EL (cell line): ENCODE data around the gene CMTM2.
A peak's percentile ranks its signal among the peaks of the same experiment; 100 is the strongest.
"Not testable (repeated sequence)": the region's sequence is repeated elsewhere in the genome, so short reads cannot be mapped to it uniquely, and the experiment has no call there.

Experiments
- DNase-seq: peaks from one replicate; pipeline ENCODE4 v3.0.0-alpha.2; 2016

Gene CMTM2

DNA sequence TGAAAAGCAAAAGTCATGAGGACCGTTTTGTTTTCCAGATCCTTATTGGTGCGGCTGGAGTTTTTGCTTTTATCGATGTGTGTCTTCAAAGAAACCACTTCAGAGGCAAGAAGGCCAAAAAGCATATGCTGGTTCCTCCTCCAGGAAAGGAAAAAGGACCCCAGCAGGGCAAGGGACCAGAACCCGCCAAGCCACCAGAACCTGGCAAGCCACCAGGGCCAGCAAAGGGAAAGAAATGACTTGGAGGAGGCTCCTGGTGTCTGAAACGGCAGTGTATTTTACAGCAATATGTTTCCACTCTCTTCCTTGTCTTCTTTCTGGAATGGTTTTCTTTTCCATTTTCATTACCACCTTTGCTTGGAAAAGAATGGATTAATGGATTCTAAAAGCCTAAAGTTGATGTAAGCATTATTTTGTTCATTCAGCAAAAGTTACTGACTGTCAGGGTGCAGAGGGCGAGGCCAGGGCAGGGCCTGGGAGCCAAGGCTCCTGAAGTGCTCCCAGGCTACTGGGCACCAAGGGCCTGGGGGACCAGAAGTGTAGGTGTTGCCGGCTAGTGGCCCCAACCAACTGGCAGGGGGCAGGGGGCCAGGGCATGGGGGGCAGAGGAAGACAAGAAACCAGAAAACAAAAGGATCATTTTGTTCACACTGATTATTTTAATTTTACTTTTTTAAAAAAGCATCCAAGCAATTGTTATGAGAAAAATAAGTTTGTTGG, 8.8 kb downstream of the CMTM2 start:
- no peak for DNase-seq

GRCh38 chr16:66588981-66589713, 9.9 kb downstream of the CMTM2 start:
- peak; percentile 32 for DNase-seq

- no peak for DNase-seq
These were observed 11.1 kb downstream of the CMTM2 start for GRCh38 chr16:66590322-66590721.

DNA sequence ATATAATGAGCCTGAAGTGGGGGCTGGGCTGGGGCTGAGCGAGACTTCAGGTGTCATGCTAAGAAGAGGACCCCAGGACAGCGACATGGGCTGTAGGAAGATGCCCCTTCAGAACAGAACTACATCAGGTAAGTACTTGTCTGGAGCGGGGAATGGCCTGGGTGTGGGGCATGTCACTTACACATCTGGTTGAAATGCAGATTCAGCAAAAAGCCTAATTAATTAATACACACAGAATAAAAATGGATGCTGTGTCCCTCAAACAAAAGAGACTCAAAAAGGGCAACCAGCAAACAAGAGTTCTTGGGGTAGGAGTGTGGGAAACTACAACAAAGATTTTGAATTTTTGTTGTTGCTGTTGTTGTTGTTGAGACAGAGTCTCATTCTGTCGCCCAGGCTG, 11.8 kb downstream of the CMTM2 start:
- DNase-seq = no peak

- DNase-seq = no peak
These were observed 13.0 kb downstream of the CMTM2 start for GRCh38 chr16:66592241-66592640.

GRCh38 chr16:66592814-66593213, 13.6 kb downstream of the CMTM2 start:
- no peak for DNase-seq

- no peak for DNase-seq
These were observed 15.5 kb downstream of the CMTM2 start for GRCh38 chr16:66594739-66595138.

GRCh38 chr16:66596559-66596958, 17.3 kb downstream of the CMTM2 start:
- not testable (repeated sequence) for DNase-seq

DNA sequence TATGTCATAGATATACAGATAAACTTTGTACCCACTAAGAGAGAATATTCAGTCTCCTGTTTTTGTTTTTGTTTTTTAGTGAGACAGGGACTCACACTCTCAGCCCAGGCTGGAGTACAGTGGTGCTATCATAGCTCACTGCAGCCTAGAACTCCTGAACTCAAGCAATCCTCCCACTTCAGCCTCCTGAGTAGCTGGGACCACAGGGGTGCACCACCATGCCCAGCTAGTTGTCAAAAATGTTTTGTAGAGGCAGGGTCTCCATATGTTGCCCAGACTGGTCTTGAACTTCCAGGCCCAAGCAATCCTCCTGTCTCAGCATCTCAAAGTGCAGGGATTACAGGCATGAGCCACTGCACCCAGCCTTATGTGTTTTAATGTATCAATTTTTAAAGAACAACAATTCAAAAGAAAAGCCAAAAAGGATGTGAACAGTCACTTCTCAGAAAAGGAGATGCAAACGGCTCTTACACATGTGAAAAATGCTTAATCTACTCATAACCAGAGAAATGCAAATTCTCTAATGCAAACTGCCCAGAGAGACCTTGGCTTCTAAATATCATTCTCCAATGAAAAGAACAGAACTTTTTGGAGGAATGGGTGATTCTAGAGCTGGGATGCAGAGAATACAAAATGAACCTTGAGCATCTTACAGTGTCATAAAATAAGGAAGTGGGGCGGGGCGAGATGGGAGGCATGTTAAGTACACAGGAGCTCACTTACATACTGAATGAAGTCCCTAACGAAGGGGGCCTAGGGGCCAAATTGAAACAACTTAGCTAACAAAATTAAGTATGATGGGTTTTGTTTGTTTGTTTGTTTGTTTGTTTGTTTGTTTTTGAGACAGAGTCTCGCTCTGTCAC, 18.0 kb downstream of the CMTM2 start:
- no peak for DNase-seq

DNA sequence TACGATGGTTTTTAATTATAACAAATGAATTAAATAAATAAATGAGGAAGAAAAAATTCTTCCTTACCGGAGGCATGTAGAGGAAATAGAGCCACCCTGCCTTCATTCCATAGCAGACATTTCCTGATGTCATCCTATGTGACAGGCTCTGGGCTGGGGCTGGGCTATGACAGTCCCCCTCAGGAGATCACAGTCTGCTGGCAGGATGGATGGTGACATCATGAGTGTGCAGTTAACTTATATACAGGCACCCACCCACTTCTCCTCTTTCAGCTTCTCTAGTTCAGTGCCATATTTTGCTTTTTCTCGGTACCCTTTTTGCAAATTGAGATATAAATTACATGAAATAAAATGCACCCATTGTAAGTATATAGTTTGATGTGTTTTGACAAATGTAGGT, 18.8 kb downstream of the CMTM2 start:
- DNase-seq = no peak

GRCh38 chr16:66599726-66600125, 20.5 kb downstream of the CMTM2 start:
- DNase-seq = no peak

- no peak for DNase-seq
These were observed 21.2 kb downstream of the CMTM2 start for GRCh38 chr16:66600477-66600876.

- no peak for DNase-seq
These were observed 22.2 kb downstream of the CMTM2 start for GRCh38 chr16:66601471-66601870.

GRCh38 chr16:66603537-66604375, 24.5 kb downstream of the CMTM2 start:
- peak; percentile 58 for DNase-seq

GRCh38 chr16:66604376-66605176, 25.3 kb downstream of the CMTM2 start, which contains the start of gene CMTM3:
Gene CMTM3 (plus strand): TSS chr16:66604704. CDS start chr16:66604806, 102 bp downstream.
- peak; percentile 62 for DNase-seq

DNA sequence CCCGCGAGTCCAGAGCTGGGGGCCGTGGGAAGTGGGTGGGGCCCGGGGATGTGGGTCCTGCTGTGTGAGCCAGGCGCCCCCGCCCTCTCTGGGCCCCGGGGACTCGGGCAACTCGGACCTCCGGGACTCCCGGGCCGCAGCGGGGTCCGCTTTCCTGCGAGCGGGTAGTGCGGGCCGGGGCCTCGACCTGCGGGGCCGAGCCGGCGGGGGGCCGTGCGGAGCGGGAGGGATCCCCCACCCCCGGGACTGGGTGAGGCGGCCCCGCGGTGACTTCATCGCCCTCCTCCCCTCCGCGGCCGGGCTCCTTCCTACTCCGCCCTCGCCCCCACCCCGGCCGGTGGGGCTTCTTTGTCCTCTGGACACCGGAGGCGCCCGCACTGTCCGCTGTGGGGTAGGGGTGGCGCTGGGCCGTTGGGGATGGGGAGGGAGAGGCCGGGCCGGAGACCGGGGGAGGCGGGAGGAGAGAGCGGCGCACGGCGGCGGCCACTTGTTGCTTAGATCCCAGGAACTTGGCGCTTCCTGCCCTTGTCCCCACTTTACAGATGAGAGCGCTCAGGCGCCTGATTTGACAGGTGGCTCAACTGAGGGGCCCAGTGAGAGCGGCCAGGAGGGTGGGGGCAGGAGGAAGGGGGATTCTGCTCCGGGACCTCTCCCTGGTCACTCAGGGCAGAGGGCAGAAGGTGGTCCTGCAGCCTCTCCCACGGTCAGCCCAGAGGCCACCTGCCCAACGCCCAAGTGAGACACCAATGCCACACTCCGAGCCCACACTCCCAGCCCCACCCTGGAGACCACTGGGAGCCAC, 26.1 kb downstream of the CMTM2 start:
- peak; percentile 53 for DNase-seq

GRCh38 chr16:66605979-66606751, 26.9 kb downstream of the CMTM2 start:
- peak; percentile 25 for DNase-seq

DNA sequence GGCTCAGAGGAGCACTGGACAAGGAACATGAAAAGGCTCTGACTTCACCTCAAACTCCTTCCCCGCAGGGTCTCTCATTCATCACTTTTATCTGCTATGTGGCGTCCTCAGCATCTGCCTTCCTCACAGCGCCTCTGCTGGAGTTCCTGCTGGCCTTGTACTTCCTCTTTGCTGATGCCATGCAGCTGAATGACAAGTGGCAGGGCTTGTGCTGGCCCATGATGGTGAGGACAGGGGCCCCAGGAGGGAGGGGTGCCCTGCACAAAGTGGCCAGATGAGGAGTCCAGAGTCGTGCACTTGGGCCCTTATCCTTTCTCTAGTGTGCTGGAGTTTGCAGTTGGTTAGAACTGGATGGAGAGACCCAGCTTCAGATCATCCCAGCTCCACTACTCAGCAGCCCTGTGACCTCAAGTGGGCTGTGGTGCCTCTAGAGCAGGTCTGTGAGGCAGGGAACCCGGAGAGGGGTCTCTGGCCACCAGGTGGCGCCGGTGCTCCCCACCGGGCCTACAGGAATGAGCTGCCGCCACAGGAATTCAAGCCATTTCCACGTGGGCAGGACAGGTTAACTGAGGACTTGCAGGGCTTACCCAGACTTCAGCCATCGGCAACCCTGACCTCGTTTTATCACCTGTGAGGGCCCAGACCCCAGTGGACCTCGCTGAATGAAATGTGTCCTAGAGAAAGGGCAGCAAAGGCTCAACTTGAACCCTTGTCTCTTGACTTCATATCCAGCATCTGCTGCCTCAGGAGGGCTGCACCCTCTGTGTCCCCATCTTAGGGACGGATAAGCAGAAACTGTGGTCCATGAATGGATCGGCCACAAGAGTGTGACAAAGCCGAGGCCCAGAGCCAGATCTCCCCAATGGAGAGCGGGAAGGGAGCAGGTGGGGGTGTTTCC, 29.2 kb downstream of the CMTM2 start:
- peak; percentile 87 for DNase-seq

- DNase-seq = no peak
These were observed 29.9 kb downstream of the CMTM2 start for GRCh38 chr16:66609139-66609510.
